Activated T-cell treated with anti-CD3 and anti-CD28 coated beads, Interleukin-2, amount 50 U/mL, for 48 hours (primary cell): ENCODE results near the gene NFX1.
"Not testable (repeated sequence)": the region's sequence is repeated elsewhere in the genome, so short reads cannot be mapped to it uniquely, and the experiment has no call there.

Experiments
- DNase-seq, 2 experiments: peaks; one replicate each; pipeline ENCODE4 v3.0.0-alpha.2; 2020

The NFX1 gene

GRCh38 chr9:33393581-33393980 lies 103.3 kb downstream of the NFX1 start:
- no peak for DNase-seq

DNA sequence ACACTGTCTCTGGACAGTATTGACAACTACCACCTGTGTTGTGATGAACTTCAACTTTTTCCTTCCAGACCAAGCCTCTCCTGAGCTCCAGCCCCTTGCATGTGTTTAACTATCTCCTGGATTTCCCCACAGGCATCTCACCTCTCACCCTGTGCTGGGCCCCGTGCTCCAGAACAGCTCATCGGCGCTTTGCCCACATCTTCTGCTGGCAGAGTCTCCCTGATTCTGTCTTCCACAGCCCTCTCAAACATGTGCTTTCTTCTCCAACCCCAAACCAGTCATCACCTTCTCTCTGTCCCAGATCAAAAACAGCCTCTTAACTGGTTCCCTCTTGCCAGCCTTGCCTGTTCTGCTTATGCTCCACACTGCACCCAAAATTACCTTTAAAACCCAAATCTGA lies 103.7 kb downstream of the NFX1 start:
- not testable (repeated sequence) for DNase-seq

GRCh38 chr9:33395159-33395879 lies 105.0 kb downstream of the NFX1 start:
- not testable (repeated sequence) for DNase-seq

DNA sequence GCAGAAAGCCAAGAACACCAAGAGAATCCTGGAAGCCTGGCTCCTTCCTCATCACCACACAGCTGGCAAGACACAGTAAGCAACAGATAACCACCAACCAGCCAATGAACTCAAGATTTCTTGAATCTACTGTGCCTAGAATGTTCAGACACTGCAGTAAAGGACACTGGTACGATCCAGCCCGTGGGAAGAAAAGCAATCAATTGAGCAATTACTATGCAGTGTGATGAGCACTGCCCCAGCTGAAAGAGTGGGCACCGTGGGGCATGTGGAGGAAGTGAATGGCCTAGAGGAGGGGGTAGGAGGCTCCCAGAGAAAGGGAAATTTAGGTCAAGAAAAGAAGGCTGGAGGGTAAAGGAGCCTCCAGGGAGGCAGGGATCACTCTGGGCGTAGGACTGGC lies 107.5 kb downstream of the NFX1 start:
- not testable (repeated sequence) for DNase-seq

DNA sequence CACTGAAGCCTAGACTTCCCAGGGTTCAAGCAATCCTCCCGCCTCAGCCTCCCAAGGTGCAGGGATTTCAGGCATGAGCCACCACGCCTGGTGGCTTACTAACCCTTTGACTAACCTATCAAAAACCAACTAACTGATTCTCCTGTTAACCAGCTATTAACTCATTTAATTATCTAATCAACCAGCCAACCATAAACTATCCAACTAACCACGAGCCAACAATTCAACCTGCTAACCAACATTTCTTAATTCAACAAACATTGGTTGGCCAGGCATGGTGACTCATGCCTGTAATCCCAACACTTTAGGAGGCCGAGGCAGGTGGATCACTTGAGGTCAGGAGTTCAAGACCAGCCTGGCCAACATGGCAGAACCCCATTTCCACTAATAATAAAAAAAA lies 108.7 kb downstream of the NFX1 start:
- not testable (repeated sequence) for DNase-seq

- not testable (repeated sequence) for DNase-seq
These were observed 111.5 kb downstream of the NFX1 start for GRCh38 chr9:33401809-33402208.

GRCh38 chr9:33402371-33402770 lies 112.1 kb downstream of the NFX1 start, which contains the start of gene AQP7:
Gene AQP7, minus strand, starts transcription at chr9:33402568. Its CDS starts 1,306 bp downstream, at chr9:33401262.
- DNase-seq = not testable (repeated sequence)

DNA sequence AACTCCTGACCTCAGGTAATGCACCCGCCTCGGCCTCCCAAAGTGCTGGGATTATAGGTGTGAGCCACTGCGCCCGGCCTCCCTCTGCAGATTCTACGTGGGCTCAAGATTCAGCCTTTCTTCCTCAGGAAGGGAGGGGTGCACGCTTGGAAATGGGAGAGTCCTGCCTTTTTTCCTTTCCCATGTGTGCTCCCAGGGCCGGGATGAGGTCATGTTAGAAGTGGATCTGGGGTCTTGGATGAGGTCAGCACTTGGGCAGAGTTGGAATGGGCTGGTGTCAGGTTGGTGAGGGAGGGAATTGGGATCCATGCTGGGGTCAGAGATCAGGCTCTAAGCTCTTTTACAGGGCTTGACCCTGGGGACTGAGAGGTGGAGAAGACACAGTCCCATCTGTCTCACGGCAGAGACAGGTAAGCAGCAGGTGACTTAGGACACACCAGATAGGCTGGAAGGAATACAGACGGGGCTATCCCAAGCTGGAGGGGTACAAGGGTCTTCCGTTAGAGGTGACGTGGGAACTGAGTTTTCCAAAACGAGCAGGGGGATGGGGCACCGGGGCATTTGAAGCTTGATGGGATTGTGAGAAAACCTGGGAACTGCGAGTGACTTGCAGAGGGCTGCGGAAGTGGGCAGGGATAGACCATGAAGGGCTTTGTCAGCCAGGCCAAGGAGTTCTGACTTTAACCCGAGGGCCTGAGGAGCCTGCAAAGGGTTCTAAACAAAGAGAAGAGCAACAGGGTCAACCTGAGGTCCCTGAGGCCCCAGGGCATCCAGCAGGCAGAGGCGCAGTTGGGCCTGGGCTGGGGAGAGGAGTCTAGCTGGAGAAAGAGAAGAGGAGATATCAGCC lies 113.8 kb downstream of the NFX1 start:
- DNase-seq = no peak

DNA sequence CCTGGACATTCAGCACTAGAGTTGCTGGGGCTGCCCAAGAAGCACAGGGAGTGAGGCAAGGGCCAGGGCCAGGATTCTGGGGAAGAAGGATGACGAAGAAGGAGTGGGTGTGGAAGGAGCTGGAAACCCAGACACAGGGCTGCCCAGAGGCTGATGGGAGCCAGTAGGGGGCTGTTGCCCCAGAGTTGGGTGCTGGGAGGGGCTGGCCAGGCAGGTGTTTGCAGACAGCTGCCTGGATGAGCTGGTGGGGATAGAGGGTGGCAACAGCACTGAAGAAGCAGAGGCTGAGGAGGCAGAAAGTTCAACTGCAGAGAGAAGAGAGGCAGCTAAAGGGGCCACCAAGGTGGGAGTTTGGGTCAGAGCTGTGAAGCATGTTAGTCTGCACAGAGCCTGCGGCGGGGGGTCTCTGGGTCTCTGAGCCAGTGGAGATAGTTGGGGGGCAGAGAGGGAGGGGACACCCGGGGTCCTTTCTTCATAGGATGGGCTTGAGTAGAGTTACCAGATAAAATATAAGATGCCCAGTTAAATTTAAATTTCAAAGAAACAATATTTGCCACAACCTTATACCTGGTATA lies 114.6 kb downstream of the NFX1 start:
- no peak for DNase-seq

DNA sequence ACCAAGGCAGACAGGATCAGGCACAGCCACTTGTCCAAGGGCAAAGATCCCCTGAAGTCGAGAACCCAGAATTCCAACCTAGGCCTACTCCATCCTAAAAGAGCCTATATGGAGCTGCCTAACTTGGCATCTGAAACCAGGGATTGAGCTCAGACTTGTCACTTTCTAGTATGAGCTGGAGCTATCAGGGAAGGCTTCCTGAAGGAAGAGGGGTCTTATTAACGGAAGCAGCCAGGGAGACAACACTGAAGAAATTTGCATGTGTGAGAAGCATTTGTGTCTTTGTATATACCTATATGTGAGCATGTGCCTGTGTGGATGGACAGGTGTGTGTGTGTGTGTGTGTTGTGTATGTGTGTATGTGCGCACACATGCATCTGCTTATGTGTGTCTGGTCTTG lies 116.7 kb downstream of the NFX1 start:
- no peak for DNase-seq

- no peak for DNase-seq
These were observed 117.8 kb downstream of the NFX1 start for GRCh38 chr9:33408087-33408486.

DNA sequence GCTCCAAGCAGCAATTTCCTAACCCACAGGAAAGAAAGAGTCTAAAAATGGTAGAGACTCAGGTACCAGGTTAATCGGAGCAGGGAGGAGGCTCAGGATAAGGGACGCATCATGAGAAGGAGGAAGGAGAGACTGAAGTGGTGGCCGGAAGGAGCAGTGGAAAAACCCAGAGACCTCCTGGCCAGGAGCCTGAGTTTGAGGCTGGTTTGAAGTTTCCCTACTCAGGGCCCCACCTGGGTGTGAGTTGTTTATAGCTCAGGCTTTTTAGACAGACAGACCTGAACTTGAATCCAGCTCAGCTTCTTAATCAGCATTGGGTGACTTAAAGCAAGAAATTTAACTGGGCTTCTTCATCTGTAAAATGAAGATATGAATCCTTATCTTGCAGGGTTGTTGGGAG lies 124.0 kb downstream of the NFX1 start:
- DNase-seq = no peak

GRCh38 chr9:33414889-33415500 lies 124.7 kb downstream of the NFX1 start:
- DNase-seq = no peak

GRCh38 chr9:33415501-33416038 lies 125.3 kb downstream of the NFX1 start:
- peak; percentile 96 to 98 for DNase-seq

GRCh38 chr9:33416996-33417395 lies 126.7 kb downstream of the NFX1 start:
- DNase-seq = peak; percentile 33 to 42

GRCh38 chr9:33418090-33418489 lies 127.8 kb downstream of the NFX1 start:
- DNase-seq = no peak

DNA sequence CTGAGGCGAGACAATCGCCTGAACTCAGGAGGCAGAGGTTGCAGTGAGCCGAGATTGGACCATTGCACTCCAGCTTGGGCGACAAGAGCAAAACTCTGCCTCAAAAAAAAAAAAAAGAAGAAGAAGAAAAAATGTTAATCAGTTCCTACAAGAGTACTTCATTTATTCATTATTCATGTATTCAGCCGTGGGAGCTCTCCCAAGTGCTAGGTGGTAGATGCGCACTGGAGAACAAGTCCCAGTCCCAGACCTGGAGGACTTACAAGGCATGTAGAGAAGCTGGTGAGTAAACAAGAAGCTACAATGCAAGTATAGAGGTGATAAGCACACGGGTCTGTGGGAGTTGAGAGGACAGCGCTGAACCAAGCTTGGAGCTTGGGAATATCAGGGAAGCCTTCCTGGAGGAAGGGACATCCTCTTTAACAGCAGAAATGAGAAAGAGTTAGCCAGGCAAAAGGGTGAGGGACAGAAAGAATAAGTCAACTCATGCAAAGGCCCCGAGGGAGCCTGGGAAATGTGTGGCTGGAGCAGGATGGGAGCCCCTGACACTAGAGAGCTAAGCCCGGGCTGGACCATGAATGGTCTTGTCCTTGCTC lies 129.5 kb downstream of the NFX1 start:
- no peak for DNase-seq
